ENCODE data around the gene PCDHA10.
"Not testable (repeated sequence)": the region's sequence is repeated elsewhere in the genome, so short reads cannot be mapped to it uniquely, and the experiment has no call there.

PCDHA10 gene

GRCh38 chr5:140855772-140856674 is at the start of gene PCDHA10:
Gene PCDHA10 (plus strand): TSS chr5:140855897. CDS start chr5:140856049, 152 bp downstream.
- DNase-seq: no peak

DNA sequence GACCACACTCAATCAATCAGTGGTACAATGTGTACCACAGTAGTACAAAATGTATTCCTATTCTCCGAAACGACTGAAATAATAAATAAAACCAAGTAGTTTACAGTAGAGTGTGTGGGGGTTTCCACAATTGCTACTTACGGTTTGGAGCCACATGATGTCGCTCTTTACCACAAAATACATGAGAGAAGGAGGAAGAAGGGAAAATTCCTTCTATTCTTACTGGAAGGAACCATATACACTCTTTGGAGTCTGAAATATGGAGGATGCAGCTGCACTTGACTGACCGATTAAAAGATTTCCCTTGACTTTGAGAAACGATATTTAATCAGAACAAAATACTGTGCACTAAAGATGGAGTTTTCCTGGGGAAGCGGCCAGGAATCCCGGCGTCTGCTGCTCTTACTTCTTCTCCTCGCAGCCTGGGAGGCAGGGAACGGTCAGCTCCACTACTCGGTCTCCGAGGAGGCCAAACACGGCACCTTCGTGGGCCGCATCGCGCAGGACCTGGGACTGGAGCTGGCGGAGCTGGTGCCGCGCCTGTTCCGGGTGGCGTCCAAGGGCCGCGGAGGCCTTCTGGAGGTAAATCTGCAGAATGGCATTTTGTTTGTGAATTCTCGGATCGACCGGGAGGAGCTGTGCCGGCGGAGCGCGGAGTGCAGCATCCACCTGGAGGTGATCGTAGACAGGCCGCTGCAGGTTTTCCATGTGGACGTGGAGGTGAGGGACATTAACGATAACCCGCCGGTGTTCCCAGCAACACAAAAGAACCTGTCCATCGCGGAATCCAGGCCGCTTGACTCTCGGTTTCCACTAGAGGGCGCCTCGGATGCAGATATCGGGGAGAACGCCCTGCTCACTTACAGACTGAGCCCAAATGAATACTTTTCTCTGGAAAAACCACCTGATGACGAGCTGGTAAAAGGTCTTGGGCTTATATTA is 48.6 kb upstream of the PCDHA10 start, which contains the start of gene PCDHA4:
Gene PCDHA4 (plus strand): TSS at position 235 of the 942 bp plus-strand sequence.
- DNase-seq: no peak

DNA sequence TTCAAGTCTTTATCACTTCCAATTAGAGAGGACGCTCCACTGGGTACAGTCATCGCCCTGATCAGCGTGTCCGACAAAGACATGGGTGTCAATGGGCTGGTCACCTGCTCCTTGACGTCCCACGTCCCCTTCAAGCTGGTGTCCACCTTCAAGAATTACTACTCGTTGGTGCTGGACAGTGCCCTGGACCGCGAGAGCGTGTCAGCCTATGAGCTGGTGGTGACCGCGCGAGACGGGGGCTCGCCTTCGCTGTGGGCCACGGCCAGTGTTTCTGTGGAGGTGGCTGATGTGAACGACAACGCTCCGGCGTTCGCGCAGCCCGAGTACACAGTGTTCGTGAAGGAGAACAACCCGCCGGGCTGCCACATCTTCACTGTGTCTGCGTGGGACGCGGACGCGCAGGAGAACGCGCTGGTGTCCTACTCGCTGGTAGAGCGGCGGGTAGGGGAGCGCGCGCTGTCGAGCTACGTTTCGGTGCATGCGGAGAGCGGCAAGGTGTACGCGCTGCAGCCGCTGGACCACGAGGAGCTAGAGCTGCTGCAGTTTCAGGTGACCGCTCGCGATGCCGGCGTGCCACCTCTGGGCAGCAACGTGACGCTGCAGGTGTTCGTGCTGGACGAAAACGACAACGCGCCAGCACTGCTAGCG is 47.3 kb upstream of the PCDHA10 start:
- not testable (repeated sequence) for DNase-seq

- no peak for DNase-seq
These were observed 46.8 kb upstream of the PCDHA10 start for GRCh38 chr5:140808889-140809291.

DNA sequence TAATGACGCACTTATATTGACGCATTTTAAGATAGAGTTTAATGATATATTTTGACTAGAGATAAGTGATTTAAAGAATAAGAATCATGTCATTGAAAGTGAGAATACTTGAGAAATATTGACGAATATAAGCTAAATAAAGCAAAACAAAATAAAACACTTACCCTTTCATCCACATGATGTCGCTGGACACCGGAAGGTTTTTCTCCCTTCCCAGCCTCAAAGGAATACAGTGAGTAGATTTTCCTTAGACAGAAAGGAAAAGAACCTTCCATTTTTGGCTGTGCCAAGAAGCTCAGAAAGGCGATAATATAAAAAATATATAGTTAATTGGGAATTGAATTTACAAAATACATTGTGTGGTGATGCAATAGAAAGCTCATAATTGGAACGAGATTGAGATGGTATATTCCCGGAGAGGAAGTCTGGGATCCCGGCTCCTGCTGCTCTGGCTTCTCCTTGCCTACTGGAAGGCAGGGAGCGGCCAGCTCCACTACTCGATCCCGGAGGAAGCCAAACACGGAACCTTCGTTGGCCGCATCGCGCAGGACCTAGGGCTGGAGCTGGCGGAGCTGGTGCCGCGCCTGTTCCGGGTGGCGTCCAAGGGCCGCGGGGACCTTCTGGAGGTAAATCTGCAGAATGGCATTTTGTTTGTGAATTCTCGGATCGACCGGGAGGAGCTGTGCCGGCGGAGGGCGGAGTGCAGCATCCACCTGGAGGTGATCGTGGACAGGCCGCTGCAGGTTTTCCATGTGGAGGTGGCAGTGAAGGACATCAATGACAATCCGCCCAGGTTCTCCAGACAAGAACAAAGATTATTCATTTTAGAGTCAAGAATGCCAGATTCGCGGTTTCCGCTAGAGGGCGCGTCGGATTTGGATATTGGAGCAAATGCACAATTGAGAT is 34.1 kb upstream of the PCDHA10 start, which contains the start of gene PCDHA5:
Gene PCDHA5 (plus strand): TSS at position 239 of the 906 bp plus-strand sequence.
- DNase-seq: no peak

- DNase-seq: no peak
These were observed 33.4 kb upstream of the PCDHA10 start for GRCh38 chr5:140822281-140822629.

- DNase-seq: not testable (repeated sequence)
These were observed 32.7 kb upstream of the PCDHA10 start for GRCh38 chr5:140822969-140823368.

GRCh38 chr5:140823475-140823874 is 32.2 kb upstream of the PCDHA10 start:
- DNase-seq: no peak

DNA sequence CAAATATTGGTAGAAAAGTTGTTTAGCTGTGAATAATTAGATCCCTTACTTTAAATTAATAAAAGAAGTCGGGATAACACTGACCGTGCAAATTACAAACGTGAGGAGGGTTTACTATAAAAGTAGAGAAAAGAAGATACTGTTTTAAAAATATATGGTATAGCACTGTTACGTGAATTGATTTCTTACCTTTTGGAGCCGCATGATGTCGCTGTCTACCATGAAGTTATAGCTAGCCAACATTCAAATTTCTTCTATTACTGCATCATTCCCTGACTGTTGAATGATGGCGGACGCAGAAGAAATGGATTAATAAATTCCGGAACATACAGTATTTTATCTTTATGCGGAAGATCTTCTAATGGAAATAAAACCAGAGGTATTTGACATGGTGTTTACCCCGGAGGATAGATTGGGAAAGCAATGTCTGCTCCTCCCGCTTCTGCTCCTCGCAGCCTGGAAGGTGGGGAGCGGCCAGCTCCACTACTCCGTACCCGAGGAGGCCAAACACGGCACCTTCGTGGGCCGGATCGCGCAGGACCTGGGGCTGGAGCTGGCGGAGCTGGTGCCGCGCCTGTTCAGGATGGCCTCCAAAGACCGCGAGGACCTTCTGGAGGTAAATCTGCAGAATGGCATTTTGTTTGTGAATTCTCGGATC is 27.9 kb upstream of the PCDHA10 start, which contains the start of gene PCDHA6:
Gene PCDHA6 (plus strand): TSS at position 257 of the 658 bp plus-strand sequence. CDS start 132 bp downstream, at position 389.
- peak; percentile 52 for DNase-seq

DNA sequence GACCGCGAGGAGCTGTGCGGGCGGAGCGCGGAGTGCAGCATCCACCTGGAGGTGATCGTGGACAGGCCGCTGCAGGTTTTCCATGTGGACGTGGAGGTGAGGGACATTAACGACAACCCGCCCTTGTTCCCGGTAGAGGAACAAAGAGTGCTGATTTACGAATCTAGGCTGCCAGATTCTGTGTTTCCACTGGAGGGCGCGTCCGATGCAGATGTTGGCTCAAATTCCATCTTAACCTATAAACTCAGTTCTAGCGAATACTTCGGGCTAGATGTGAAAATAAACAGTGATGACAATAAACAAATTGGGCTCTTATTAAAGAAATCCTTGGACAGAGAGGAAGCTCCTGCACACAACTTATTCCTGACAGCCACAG is 27.3 kb upstream of the PCDHA10 start:
- DNase-seq: peak; percentile 5

DNA sequence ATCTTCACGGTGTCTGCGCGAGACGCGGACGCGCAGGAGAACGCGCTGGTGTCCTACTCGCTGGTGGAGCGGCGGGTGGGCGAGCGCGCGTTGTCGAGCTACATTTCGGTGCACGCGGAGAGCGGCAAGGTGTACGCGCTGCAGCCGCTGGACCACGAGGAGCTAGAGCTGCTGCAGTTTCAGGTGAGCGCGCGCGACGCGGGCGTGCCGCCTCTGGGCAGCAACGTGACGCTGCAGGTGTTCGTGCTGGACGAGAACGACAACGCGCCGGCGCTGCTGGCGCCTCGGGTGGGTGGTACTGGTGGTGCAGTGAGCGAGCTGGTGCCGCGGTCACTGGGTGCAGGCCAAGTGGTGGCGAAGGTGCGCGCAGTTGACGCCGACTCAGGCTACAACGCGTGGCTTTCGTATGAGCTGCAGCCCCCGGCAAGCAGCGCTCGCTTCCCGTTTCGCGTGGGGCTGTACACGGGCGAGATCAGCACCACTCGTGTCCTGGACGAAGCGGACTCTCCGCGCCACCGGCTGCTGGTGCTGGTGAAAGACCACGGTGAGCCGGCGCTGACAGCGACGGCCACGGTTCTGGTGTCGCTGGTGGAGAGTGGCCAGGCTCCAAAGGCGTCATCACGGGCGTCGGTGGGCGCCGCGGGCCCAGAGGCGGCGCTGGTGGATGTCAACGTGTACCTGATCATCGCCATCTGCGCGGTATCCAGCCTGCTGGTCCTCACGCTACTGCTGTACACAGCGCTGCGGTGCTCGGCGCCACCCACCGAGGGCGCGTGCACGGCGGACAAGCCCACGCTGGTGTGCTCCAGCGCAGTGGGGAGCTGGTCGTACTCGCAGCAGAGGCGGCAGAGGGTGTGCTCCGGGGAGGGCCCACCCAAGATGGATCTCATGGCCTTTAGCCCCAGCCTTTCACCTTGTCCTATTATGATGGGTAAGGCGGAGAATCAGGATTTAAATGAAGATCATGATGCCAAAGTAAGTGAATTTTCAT is 25.9 kb upstream of the PCDHA10 start:
- DNase-seq: not testable (repeated sequence)

GRCh38 chr5:140833993-140834392 is 21.7 kb upstream of the PCDHA10 start, which contains the start of gene PCDHA7:
Gene PCDHA7 (plus strand): TSS chr5:140834269. CDS start chr5:140834384, 115 bp downstream.
- DNase-seq: no peak

- DNase-seq: not testable (repeated sequence)
These were observed 21.2 kb upstream of the PCDHA10 start for GRCh38 chr5:140834439-140835008.

DNA sequence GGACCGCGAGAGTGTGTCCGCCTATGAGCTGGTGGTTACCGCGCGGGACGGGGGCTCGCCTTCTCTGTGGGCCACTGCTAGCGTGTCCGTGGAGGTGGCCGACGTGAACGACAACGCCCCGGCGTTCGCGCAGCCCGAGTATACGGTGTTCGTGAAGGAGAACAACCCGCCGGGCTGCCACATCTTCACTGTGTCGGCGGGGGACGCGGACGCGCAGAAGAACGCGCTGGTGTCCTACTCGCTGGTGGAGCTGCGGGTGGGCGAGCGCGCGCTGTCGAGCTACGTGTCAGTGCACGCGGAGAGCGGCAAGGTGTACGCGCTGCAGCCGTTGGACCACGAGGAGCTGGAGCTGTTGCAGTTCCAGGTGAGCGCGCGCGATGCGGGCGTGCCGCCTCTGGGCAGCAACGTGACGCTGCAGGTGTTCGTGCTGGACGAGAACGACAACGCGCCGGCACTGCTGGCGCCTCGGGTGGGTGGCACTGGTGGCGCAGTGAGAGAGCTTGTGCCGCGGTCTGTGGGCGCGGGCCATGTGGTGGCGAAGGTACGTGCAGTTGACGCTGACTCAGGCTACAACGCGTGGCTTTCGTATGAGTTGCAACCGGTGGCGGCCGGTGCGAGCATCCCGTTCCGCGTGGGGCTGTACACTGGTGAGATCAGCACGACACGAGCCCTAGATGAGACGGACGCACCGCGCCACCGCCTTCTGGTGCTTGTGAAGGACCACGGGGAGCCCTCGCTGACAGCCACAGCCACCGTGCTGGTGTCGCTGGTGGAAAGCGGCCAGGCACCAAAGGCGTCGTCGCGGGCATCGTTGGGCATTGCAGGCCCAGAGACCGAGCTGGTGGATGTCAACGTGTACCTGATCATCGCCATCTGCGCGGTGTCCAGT is 19.8 kb upstream of the PCDHA10 start:
- no peak for DNase-seq

- DNase-seq: no peak
These were observed 14.4 kb upstream of the PCDHA10 start, which contains the start of gene PCDHA8 for GRCh38 chr5:140840978-140841962. Gene PCDHA8 (plus strand): TSS chr5:140841187. CDS start chr5:140841322, 135 bp downstream.
